SJCRH30 (cell line): ENCODE measurements around the gene LRP1-AS. TPM values are rescaled to one million over a fixed set of nuclear protein-coding genes. Genes with fewer than 3 reads are reported as not detected.

ENCODE experiments used
- DNase-seq, 2 experiments: peaks; one replicate each; pipeline ENCODE4 v3.0.0-alpha.2; 2015 to 2020
- H3K27ac ChIP-seq: fragments of 250-450 bp; sonication (Bioruptor Pico); 2 replicates; pipeline ENCODE4 v1.5.1; 2020; ENCODE audit warnings: mild to moderate bottlenecking, moderate library complexity
- H3K27me3 ChIP-seq: fragments of 250-450 bp; sonication (Bioruptor Pico); 2 replicates; pipeline ENCODE4 v1.5.1; 2020; ENCODE audit warnings: mild to moderate bottlenecking, moderate library complexity
- H3K36me3 ChIP-seq: fragments of 250-450 bp; sonication (Bioruptor Pico); 2 replicates; pipeline ENCODE4 v1.5.1; 2020; ENCODE audit warnings: mild to moderate bottlenecking, moderate library complexity
- H3K4me1 ChIP-seq: fragments of 250-450 bp; sonication (Bioruptor Pico); 2 replicates; pipeline ENCODE4 v1.5.1; 2020; ENCODE audit warnings: mild to moderate bottlenecking, moderate library complexity
- H3K4me3 ChIP-seq: fragments of 250-450 bp; sonication (Bioruptor Pico); 2 replicates; pipeline ENCODE4 v1.5.1; 2020; ENCODE audit warnings: mild to moderate bottlenecking, moderate library complexity
- H3K9me3 ChIP-seq: fragments of 250-450 bp; sonication (Bioruptor Pico); replicated peaks from 2 replicates; pipeline ENCODE4 v1.5.1; 2020; ENCODE audit warnings: mild to moderate bottlenecking, moderate library complexity
- total RNA-seq: library from RNA; depleted of rRNA; stranded (reverse); fragments of >200 nt; shearing (Covaris generic); gene quantifications from 2 replicates; pipeline ENCODE4 v1.2.3, GENCODE V29; 2014

Gene LRP1-AS
- total RNA-seq, 1 experiment from 2014 or later: 1.3 TPM

- H3K36me3 ChIP-seq: no peaks in the 10 kb centered on the region
- peak overlapping the region; percentile 47 for H3K4me3 ChIP-seq
- DNase-seq: peak in 1 of 2 experiments; percentile 100
- no peaks in the 10 kb centered on the region for H3K9me3 ChIP-seq
- H3K27me3 ChIP-seq: peaks cover 11% of the 10 kb centered on the region
- peaks cover 13% of the 10 kb centered on the region; the same call in 1 of the 2 replicates for H3K4me1 ChIP-seq
- H3K27ac ChIP-seq: no peak overlapping the region
Measured at GRCh38 chr12:57112492-57113294, 34.7 kb downstream of the LRP1-AS start.

GRCh38 chr12:57111031-57111734 is 36.2 kb downstream of the LRP1-AS start, which contains the start of gene STAT6:
Gene STAT6 (minus strand): TSS chr12:57111362. CDS start chr12:57108278, 3,084 bp downstream.
- peaks cover 17% of the 10 kb centered on the region for H3K27me3 ChIP-seq
- DNase-seq: peak; percentile 94 to 96

GRCh38 chr12:57110104-57111030 is 37.1 kb downstream of the LRP1-AS start:
- H3K4me3 ChIP-seq: peak overlapping the region; percentile 47
- H3K27ac ChIP-seq: no peak overlapping the region
- H3K9me3 ChIP-seq: no peaks in the 10 kb centered on the region
- peaks cover 15% of the 10 kb centered on the region for H3K27me3 ChIP-seq
- H3K36me3 ChIP-seq: no peaks in the 10 kb centered on the region
- H3K4me1 ChIP-seq: peaks cover 13% of the 10 kb centered on the region; the same call in 1 of the 2 replicates
- DNase-seq: peak in 1 of 2 experiments; percentile 77

More at GRCh38 chr12:57111031-57111734, 36.2 kb downstream of the LRP1-AS start, which contains the start of gene STAT6:
- H3K36me3 ChIP-seq: no peaks in the 10 kb centered on the region
- peak within 1 kb of the TSS; percentile 15 for H3K27ac ChIP-seq
- peak within 1 kb of the TSS; percentile 47 for H3K4me3 ChIP-seq
- no peaks in the 10 kb centered on the region for H3K9me3 ChIP-seq
- H3K4me1 ChIP-seq: peaks cover 13% of the 10 kb centered on the region; the same call in 1 of the 2 replicates

GRCh38 chr12:57109207-57110103 is 38.0 kb downstream of the LRP1-AS start:
- Histone ChIP-seq H3K9me3 (no peaks in the 10 kb centered on the region), H3K27ac (no peak overlapping the region), H3K4me3 (no peak overlapping the region)

GRCh38 chr12:57107456-57108155 is 39.8 kb downstream of the LRP1-AS start:
- no peaks in the 10 kb centered on the region for H3K9me3 ChIP-seq
- H3K27ac ChIP-seq: no peak overlapping the region

More at GRCh38 chr12:57109207-57110103, 38.0 kb downstream of the LRP1-AS start:
- no peak for DNase-seq
- Histone ChIP-seq H3K36me3 (no peaks in the 10 kb centered on the region), H3K27me3 (peaks cover 13% of the 10 kb centered on the region), H3K4me1 (peaks cover 13% of the 10 kb centered on the region; the same call in 1 of the 2 replicates)

GRCh38 chr12:57106021-57106708 is 41.3 kb downstream of the LRP1-AS start:
- H3K4me3 ChIP-seq: no peak overlapping the region
- H3K27me3 ChIP-seq: peaks cover 13% of the 10 kb centered on the region
- DNase-seq: peak in 1 of 2 experiments; percentile 73
- H3K27ac ChIP-seq: no peak overlapping the region
- no peaks in the 10 kb centered on the region for H3K9me3 ChIP-seq
- peaks cover 5% of the 10 kb centered on the region; the same call in 1 of the 2 replicates for H3K4me1 ChIP-seq
- no peaks in the 10 kb centered on the region for H3K36me3 ChIP-seq

More at GRCh38 chr12:57107456-57108155, 39.8 kb downstream of the LRP1-AS start:
- Histone ChIP-seq H3K4me1 (peaks cover 13% of the 10 kb centered on the region; the same call in 1 of the 2 replicates), H3K27me3 (peaks cover 13% of the 10 kb centered on the region), H3K4me3 (no peak overlapping the region), H3K36me3 (no peaks in the 10 kb centered on the region)
- no peak for DNase-seq

- Histone ChIP-seq H3K36me3 (no peaks in the 10 kb centered on the region), H3K9me3 (no peaks in the 10 kb centered on the region), H3K4me1 (no peaks in the 10 kb centered on the region; the same call in 1 of the 2 replicates), H3K27ac (no peak overlapping the region), H3K27me3 (peaks cover 14% of the 10 kb centered on the region), H3K4me3 (no peak overlapping the region)
- peak in 1 of 2 experiments; percentile 41 for DNase-seq
Measured at GRCh38 chr12:57105011-57105753, 42.2 kb downstream of the LRP1-AS start.

- H3K4me1 ChIP-seq: no peaks in the 10 kb centered on the region; the same call in 1 of the 2 replicates
- H3K4me3 ChIP-seq: no peak overlapping the region
- peaks cover 17% of the 10 kb centered on the region for H3K27me3 ChIP-seq
- H3K9me3 ChIP-seq: no peaks in the 10 kb centered on the region
- H3K36me3 ChIP-seq: no peaks in the 10 kb centered on the region
- H3K27ac ChIP-seq: no peak overlapping the region
- peak in 1 of 2 experiments; percentile 49 for DNase-seq
Measured at GRCh38 chr12:57104292-57104910, 43.0 kb downstream of the LRP1-AS start.

GRCh38 chr12:57103856-57104255 is 43.6 kb downstream of the LRP1-AS start:
- H3K27ac ChIP-seq: no peak overlapping the region
- H3K9me3 ChIP-seq: no peaks in the 10 kb centered on the region
- H3K4me3 ChIP-seq: no peak overlapping the region
- H3K27me3 ChIP-seq: peaks cover 16% of the 10 kb centered on the region
- DNase-seq: peak in 1 of 2 experiments; percentile 31
- no peaks in the 10 kb centered on the region; the same call in 1 of the 2 replicates for H3K4me1 ChIP-seq
- no peaks in the 10 kb centered on the region for H3K36me3 ChIP-seq

GRCh38 chr12:57101892-57102695 is 45.3 kb downstream of the LRP1-AS start:
- Histone ChIP-seq H3K27me3 (peaks cover 19% of the 10 kb centered on the region), H3K4me1 (no peaks in the 10 kb centered on the region; the same call in 1 of the 2 replicates), H3K4me3 (no peak overlapping the region), H3K9me3 (no peaks in the 10 kb centered on the region), H3K27ac (no peak overlapping the region), H3K36me3 (no peaks in the 10 kb centered on the region)
- peak in 1 of 2 experiments; percentile 64 for DNase-seq

GRCh38 chr12:57099766-57100165 is 47.7 kb downstream of the LRP1-AS start:
- Histone ChIP-seq H3K9me3 (no peaks in the 10 kb centered on the region), H3K36me3 (peaks cover 2% of the 10 kb centered on the region; the same call in 1 of the 2 replicates), H3K27ac (no peak overlapping the region), H3K4me1 (no peaks in the 10 kb centered on the region), H3K4me3 (no peak overlapping the region), H3K27me3 (peaks cover 10% of the 10 kb centered on the region)
- peak in 1 of 2 experiments; percentile 49 for DNase-seq
